AG09319 (cell line): ENCODE data around the gene DCAF5.
A peak's percentile ranks its signal among the peaks of the same experiment; 100 is the strongest.
"Not testable (repeated sequence)": the region's sequence is repeated elsewhere in the genome, so short reads cannot be mapped to it uniquely, and the experiment has no call there.

Source experiments
- DNase-seq: peaks from one replicate; pipeline ENCODE4 v3.0.0-alpha.2; 2010; ENCODE audit warnings: low read depth; ENCODE audit errors: extremely low read depth
- CTCF ChIP-seq: IDR thresholded peaks from 2 replicates; pipeline ENCODE4 v1.5.1; 2011; ENCODE audit warnings: low read depth, mild to moderate bottlenecking, inconsistent platforms, low read length, moderate library complexity

Gene DCAF5

GRCh38 chr14:69152902-69153151, at the start of gene DCAF5:
Gene DCAF5, minus strand, starts transcription at chr14:69153119. Its CDS starts 141 bp downstream, at chr14:69152978.
- TF ChIP-seq CTCF = no peak
- no peak for DNase-seq

- no peak for TF ChIP-seq CTCF
- no peak for DNase-seq
These were observed 46.9 kb upstream of the DCAF5 start for GRCh38 chr14:69199786-69200185.

- no peak for DNase-seq
- TF ChIP-seq CTCF = no peak
These were observed 40.8 kb upstream of the DCAF5 start for GRCh38 chr14:69193721-69194120.

GRCh38 chr14:69191340-69192111, 38.6 kb upstream of the DCAF5 start, which contains the start of gene EXD2:
Gene EXD2, plus strand, starts transcription at chr14:69191498. Its CDS starts 17,973 bp downstream, at chr14:69209471.
- TF ChIP-seq CTCF = no peak
- DNase-seq = peak; percentile 49

- DNase-seq = no peak
- TF ChIP-seq CTCF = no peak
These were observed 37.3 kb upstream of the DCAF5 start for GRCh38 chr14:69190191-69190590.

- no peak for TF ChIP-seq CTCF
These were observed 30.8 kb upstream of the DCAF5 start for GRCh38 chr14:69183735-69184134.

GRCh38 chr14:69182580-69182979, 29.7 kb upstream of the DCAF5 start:
- not testable (repeated sequence) for DNase-seq

More at GRCh38 chr14:69183735-69184134, 30.8 kb upstream of the DCAF5 start:
- DNase-seq = no peak

GRCh38 chr14:69181491-69181890, 28.6 kb upstream of the DCAF5 start:
- DNase-seq = no peak
- no peak for TF ChIP-seq CTCF
